ENCODE measurements around the gene IWS1. TPM values are rescaled to one million over a fixed set of nuclear protein-coding genes. Genes with fewer than 3 reads are reported as not detected.
A peak's percentile ranks its signal among the peaks of the same experiment; 100 is the strongest.
"Not testable (repeated sequence)": the region's sequence is repeated elsewhere in the genome, so short reads cannot be mapped to it uniquely, and the experiment has no call there.

Gene IWS1
- total RNA-seq, 1 donor from 2014 or later, result 71.7 TPM

DNA sequence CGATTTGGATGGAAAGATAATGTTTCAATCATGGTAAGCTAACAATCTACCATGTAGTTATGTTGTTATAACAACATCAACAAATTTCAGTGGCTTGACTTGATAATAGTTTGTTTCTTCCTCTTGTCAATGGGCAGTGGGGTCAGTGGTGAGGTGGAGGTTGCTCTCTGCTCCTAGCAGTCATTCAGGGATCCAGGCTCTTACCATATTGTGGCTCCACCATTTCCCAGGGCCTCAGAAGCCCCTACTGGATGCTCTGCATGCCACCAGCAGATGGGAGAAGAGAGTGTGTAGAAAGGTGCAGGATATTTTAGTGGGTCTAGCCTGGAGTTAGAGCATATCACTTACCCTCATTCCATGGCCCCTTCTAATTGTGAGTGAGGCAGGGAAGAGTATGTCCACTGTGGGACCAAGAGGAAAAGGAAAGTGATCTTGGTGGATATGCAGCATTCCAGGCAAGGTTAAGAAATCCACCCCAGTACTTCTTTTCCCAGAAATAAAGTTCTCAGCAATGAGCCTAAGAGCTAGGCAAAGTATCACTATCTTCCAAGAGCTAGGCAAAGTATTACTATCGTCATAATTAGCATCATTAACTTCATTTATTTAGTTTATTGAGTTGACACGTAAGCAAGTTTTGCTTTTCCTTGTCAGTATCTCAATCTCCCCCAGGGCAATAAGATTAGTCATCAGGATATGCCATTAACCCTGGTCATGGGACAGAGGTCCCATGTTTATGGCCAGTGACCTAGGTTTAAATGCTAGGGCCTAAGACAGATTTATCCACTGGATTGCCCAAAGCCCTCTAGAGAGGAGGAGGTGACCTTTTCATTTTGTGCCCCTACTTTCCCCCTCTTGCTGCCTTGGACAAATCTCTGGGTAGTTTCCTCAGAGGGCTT is 4.2 kb upstream of the IWS1 start:
- no peak for DNase-seq (ENCODE audit: low read depth)

DNA sequence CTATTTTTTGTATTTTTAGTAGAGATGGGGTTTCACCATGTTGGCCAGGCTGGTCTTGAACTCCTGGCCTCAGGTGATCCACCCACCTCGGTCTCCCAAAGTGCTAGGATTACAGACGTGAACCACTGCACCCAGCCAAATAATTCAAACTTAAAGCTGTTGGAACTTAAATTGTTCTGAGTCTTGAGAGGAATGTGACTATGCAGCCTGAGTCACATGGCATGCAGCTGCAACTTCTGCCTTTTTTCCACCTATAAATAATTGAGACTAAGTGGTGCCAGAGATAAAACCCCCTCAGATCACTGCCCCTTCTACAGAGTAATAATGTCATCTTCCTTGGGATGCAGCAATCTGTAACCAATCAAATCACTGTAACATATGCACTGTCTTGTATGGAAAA is 3.1 kb upstream of the IWS1 start:
- not testable (repeated sequence) for DNase-seq (ENCODE audit: low read depth)

DNA sequence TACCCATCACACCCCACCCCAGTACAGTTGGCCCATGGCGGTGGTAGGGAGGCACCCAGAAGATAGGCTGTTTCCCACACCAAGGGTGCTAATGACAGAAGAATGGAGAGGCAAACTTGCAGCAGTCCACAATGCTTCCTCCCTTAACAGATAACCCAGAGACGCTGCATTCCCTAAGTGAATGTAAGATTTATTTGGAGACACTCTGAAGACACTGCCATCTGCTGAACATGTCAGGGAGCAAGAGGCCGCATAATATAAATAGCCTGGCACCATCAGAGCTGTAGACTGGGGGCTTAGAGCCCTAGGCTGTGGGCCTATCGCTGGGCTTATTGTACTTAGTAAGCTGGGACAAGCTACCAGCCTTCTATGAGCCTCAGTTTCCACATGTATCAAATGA is 2.2 kb upstream of the IWS1 start:
- peak; percentile 77 for DNase-seq (ENCODE audit: low read depth)

DNA sequence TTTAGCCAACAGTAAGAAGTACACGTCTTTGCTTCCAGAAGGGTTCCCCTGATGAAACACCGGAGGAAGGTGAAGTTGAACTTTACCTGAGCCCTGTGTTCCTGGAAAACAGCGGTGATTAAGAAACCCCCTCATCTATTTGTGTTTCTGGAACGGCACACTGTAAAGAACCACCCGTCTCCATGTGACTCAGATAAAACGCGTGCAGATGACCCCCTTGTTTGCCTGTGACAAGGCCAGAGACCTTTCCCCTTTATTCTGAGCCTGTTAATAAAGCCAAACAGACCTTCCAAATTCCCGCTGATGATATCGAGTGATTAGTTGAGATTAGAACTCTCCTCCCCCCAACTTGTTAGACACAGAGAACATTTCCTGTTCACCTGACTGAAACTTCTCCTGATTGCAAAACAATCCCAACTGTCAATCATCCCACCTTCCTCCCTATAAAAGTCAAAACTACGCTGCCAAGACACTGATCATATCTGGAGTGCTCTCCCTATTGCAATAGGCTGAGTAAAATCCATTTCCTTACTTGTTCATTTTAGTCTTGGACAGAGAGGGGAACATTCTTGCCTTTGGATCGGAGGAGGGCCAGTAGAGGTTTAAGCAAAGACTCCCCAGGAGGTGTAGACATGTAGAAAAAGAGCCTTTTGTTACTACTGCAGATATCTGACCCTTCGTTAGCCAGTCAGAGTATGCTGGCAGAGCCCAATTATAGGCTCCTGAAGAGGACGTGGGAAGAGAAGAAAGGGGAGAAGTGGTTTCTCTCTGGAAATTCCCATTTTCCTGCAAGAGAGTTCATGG is 914 bp upstream of the IWS1 start:
- DNase-seq (ENCODE audit: low read depth), result no peak

DNA sequence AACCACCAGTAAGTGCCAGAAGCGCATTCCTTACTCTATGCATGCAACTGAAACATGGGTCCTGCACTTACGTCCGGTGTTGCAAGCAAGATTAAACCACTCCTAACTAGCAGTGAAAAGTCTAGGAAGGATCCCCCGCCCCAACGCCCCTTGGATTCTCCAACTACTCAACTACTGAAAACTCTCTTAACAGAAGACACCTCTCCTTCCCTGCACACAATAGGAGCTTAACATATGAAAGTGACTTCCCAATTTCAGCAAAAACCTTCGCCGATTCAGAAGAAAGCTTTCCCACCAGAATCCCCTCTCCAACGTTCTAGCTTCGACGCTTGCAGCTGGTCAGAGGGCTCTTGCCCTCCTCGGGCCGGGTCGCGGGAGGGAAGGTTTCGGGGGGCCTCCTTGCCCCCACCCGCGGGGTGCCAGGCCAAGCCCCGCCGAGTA is 578 bp downstream of the IWS1 start:
- peak; percentile 18 for DNase-seq (ENCODE audit: low read depth)

DNA sequence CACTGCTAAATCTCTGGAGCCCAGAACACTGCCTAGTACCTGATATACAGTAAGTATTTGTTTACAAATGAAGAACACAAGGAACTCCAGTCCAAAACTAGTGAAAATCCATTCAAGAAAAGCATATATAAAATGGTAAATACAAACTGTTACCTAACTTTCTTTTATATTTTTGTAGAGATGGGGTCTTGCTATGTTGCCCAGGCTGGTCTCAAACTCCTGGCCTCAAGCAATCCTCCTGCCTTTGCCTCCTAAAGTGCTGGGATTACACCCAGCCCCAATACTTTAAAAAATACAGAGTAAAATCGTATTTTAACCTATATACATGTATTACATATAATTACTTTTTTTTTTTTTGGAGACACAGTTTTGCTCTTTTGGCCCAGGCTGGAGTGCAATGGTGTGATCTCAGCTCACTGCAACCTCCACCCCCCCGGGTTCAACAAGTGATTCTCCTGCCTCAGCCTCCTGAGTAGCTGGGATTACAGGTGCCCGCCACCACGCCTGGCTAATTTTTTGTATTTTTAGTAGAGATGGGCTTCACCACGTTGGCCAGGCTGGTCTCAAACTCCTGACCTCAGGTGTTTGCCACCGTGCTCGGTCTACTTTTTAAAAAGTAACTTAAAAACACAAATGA is 2.0 kb downstream of the IWS1 start:
- DNase-seq (ENCODE audit: low read depth), result not testable (repeated sequence)

DNA sequence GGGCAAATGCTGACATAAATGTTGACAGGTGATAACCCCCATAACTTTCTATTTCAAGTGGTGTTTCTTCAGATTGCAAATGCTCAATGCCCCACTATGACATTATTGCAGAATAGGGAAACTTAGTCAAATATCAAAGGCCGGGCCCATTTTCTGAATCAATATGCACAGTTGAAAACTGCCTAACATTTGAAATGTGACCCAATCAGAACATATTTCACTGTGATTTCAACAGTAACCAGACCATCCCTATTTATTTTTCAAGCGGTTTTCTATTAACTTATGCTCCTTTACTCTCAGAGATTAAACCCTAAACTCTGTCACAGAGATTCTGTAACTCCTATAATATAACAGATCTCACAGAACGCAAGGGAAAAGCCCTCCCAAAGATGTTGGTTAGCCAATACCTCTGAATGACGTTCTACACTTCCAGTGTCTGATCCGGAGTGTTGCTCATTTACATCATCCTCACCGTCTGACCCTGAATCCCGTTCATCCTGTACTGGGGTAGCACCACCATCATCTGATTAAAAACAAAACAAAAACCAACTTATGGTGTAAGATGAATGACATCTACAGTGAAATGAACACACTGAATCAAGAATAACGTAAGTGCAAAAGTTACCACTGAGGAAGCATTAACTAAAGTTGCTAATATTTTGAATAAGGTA is 2.9 kb downstream of the IWS1 start:
- DNase-seq (ENCODE audit: low read depth), result no peak

DNA sequence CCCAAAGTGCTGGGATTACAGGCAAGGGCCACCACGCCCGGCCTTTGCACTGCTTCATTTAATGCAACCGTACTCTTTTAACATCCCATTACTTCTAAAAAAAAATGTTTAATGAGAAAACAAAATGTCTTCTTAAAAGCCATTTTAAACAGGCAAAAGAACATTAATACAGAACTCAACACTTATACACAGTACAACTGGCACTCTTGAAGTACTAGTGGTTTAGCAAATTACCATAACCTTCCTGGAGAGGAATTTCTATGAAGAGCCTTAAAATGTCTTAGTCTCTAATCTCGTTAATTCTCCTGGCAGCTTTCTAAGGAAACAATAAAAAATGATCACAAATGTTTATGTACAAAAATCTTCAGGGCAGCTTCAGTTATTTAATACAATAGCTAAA is 5.9 kb downstream of the IWS1 start:
- no peak for DNase-seq (ENCODE audit: low read depth)

DNA sequence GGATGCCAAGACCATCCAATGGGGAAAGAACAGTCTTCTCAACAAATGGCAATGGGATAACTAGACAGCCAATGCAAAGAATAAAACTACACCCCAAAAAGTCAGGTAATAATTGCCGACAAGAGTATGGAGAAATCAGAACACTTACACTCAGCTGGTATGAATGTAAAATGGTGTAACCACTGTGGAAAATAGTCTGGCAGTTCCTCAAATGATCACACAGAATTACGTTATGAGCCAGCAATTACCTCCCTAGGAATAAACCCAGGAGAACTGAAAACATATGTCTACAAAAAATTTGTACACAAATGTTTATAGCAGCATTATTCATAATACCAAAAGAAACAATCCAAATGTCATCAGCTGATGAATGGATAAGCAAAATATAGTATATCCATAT is 8.8 kb downstream of the IWS1 start:
- no peak for DNase-seq (ENCODE audit: low read depth)

DNA sequence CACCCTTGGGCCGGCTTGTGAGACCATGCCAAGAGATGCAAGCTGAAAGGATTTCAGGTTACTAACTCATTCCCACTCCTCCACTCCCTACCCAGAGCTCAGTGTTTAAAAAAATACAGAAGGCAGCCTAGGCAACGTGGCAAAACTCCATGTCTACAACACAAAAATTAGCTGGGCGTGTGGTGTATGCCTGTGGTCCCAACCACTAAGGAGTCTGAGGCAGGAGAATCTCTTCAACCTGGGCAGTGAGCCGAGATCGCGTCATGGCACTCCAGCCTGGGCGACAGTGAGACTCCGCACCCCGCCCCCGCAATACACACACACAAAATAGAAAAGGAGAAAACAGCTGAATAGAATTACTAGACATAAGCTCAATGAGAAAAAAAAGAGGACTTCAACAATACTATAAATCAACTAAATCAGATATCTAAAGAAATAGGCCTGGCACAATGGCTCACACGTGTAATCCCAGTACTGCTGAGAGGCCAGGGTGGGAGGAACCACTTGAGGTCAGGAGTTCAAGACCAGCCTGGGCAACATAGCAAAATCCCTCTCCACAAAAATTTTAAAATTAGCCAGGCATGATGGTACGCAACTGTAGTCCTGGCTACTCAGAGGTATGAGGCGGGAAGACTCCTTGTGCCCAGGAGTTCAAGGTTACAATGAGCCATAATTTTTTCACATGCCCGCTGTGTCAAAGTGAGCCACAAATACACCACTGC is 10.1 kb downstream of the IWS1 start:
- DNase-seq (ENCODE audit: low read depth), result peak; percentile 86

DNA sequence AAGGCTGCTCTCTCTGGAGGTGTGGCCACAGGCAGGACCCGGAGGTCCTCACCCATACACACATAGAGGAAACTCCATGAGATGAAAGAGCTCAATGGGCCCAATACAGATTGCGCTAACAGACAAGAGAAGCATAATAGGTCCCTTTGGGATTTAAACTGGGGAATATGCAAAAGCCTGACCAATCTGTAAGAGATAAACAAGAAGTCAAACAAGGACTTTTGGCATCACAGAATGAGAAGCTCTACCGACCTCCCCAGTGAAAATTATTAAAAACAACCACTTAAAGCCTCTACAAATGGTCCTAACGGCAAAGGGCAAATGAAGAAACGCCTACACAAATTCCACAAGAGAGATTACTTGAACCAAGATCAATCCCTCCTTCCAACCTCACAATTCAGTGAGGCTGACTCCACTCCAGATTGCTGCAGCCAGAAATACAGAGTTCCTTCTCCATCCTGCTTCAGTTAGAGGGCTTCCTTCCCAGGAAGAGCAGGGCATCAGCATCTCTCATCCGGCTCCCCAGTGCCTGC is 10.8 kb downstream of the IWS1 start:
- no peak for DNase-seq (ENCODE audit: low read depth)

DNA sequence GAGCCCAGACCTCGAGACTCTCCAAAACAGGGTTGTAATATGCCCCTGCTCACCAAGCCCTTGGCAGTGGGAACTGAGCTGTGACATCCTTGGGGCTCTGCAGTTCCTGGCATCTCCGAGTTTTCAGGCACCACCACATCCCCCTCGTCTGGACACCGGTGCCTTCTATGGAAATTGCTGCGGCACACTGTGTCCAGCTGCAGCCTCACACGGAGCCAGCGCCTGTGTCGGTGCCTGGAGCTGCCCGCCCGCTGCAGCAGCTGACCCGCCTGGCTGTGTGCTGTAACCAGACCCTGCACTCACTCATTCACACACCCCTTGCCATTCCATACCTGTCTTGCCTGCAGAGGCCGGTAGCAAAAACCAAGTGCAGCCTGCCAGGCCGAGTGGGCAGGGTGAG is 11.8 kb downstream of the IWS1 start:
- peak; percentile 15 for DNase-seq (ENCODE audit: low read depth)

DNA sequence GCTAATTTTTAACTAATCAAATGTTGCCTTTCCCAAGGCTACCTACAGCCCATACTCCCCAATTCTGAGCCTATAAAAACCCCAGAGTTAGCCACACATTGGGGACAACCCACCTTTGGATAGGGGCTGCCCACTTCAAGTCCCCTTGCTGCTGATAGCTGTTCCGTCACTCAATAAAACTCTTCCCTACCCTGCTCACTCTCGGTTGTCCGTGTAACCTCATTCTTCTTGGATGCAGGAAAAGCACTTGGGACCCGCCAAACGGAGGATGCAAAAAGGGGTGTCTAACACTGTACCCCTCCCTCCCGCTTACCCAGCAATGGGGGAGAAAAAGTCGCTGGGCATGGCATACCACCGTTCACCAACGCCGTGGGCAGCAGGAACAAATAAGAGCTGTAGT is 12.2 kb downstream of the IWS1 start:
- no peak for DNase-seq (ENCODE audit: low read depth)

DNA sequence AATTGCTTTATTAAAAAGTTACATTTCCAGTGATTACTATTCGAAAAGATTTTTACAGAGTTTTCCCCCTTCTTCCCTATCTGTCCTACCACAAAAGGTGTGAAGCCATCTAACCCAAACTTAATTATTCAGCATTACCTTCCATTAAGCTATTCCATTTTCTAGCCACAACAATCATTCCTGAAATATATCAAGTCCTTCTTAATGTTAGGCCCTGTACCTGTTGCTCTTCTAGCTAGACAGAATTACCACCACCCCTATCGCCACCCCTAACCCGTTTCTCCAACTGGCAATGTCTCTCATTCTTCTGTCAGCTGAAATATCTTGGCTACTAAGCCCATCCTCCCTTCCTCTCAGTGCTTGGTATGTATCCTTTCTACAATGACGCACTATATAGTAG is 13.9 kb downstream of the IWS1 start:
- DNase-seq (ENCODE audit: low read depth), result no peak

DNA sequence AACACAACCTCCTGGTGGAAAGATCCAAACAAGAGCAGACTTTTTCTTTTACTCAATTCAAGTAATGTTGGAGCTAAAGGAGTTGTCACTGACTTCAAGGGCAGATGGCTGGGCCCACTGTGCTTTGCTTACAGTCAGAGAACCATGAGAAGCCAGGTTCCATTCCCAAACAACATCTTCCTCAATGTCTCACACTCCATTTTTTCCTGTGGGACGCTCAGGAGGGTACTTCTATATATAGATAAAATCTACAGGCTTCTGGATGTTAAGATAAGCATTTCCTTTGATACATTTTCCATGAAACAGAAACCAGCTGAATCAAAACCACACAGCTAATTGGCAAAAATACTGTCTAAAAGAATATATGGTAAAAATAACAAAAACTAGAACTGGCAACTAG is 14.4 kb downstream of the IWS1 start:
- no peak for DNase-seq (ENCODE audit: low read depth)

DNA sequence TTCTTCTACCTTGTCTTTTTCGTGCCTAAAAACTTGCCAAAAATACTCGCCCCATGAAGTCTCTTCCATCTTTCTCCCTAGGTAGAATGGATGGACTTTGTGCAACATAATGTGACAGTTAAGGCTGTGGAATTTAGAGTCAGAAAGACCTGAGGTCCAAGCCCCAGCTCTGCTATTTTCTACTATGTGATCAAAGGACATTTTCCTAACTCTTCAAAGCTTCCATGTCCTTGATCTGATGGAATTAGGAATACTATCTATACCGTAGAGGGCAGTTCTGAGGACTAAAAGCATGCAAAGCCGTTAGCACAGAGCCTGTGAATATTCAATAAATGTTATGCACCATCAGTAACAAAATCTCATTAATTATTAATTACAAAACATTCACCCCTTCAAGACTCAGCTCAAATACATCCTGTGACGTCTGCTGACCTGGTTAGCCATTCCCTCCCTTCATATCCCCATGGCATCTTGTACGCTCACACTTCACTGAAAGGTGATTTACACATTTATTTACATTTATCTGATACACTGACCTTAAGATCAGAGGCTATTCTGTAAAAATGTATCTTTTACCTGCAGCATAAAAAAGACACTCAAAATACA is 15.1 kb downstream of the IWS1 start:
- DNase-seq (ENCODE audit: low read depth), result no peak

DNA sequence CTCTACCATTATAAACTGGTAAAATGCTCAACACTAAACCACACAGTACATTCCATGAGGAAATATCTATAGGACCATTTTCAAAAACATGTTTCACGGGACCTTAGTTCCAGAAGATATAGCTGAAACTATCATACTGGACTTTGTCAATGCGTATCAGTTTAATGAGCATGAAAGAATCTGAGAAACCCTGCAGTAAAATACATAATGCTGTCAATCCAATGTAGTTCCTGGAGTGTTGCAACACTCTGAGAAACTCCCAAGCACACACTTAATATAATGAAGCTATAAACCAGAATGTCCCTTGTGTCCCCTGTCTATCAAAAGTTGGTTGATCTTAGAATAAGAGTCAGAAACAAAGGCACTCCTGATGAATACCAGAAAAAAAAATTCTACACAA is 16.2 kb downstream of the IWS1 start:
- no peak for DNase-seq (ENCODE audit: low read depth)

DNA sequence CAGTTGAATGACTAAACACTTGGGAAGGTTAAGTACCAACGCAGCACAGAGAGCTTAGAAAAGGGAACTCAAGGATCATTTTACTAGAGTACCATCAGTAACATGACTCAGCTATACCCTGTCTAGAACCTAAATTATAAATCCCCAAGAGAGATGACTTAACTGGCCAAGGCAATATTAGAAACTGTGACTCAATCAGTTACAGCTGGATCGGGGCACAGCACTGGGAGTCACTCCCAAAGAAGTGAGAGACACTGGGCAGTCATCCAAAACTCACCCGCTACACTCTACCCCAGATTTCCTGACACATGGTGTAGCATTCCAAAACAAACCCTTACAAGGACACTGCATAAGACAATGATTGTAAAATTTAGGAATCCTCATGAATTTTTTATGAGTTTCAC is 17.7 kb downstream of the IWS1 start:
- DNase-seq (ENCODE audit: low read depth), result peak; percentile 98

DNA sequence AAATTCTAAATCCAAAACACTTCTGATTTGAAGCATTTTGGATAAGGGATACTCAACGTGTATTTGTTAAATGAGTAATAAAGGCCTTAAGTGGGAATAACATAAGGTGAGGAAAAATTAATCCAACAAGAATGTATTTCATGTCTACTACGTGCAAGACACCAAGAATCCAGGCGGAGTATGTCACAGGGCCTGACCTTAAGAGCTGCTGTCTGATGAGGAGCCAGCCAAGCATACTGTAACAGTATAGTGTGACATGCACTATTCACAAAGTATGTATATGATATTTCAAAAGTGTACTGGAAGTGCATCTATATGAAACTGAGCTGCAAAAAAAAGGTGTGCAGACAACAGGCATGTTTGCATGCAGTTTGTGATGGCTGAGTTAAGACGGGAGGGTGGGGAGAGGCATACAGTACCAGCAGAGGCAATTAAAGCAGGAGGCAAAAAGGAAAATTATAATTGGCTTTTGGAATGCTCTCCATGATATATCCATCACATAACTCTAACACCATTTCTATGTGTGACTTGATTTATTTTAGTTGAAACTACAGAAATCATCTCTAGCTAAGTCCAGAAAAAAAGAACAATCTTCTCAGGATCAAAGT is 18.2 kb downstream of the IWS1 start:
- DNase-seq (ENCODE audit: low read depth), result no peak

DNA sequence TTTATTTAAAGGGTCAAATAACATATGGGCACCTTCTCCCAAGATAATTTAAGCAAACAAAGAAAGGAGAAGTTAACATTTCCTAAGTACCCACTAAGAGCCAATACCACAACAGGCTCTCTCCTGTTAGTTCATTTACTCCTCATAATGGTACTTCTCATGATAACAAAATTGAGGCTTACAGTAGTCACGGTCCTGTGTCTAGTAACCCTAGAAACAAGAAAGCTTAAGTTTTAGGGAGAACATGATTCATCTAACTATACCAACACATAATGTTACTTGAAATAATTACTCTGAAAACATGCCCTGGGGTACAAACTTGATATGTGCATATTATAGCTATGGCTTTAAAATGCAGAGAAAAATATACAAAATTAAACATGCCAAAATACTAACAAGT is 19.8 kb downstream of the IWS1 start:
- DNase-seq (ENCODE audit: low read depth), result peak; percentile 13
